K562 (cell line): ENCODE results near the gene PRCP. TPM values are rescaled to one million over a fixed set of nuclear protein-coding genes. Genes with fewer than 3 reads are reported as not detected.
"Not testable (repeated sequence)": the region's sequence is repeated elsewhere in the genome, so short reads cannot be mapped to it uniquely, and the experiment has no call there.

Experiments
- ATAC-seq: fragments of 200-7000 bp; cut with Tn5 transposase; 3 replicates; pipeline ENCODE4 v1.9.1; 2020; ENCODE audit warnings: moderate library complexity
- BruUV-seq: library from RNA; stranded (reverse); fragments of 400-500 nt; replicated peaks from 2 replicates; lab custom pipeline; 2021; lab: Mats Ljungman, UMichigan
- CTCF ChIA-PET: fragments of 300-600 bp; formaldehyde crosslinking; extraction: SDS; loops from one replicate; lab custom pipeline; 2021; ENCODE audit warnings: low intra/inter-chr PET ratio; lab: Yijun Ruan, JAX
- POLR2A ChIA-PET: fragments of 300-600, 350-650 bp; sonication (Branson Sonifier 250); formaldehyde crosslinking; extraction: SDS; loops from one replicate; lab custom pipeline; 2021; ENCODE audit warnings: antibody characterized with exemption, inconsistent platforms; lab: Yijun Ruan, JAX
- DNase-seq, 4 experiments: peaks; one replicate each; pipeline versions ENCODE4 v3.0.0 to v3.0.0-alpha.2; 2011 to 2018; ENCODE audit warnings: low spot score in 3 of 4, mixed read lengths in 3 of 4; ENCODE audit errors: extremely low read depth in 1 of 4
- FAIRE-seq: peaks from 2 replicates; lab custom pipeline; 2011; peaks lifted over from hg19 to GRCh38; lab: Jason Lieb, UNC
- H2AFZ ChIP-seq: 2 replicates; pipeline ENCODE4 v1.6.0; 2011; ENCODE audit warnings: low read depth, low read length, control low read depth, inconsistent platforms
- H3K27ac ChIP-seq: fragments of 200-600 bp; 3 replicates; pipeline ENCODE4 v1.8.0; 2011; ENCODE audit warnings: low read depth, mild to moderate bottlenecking, control low read depth, inconsistent platforms, low read length, moderate library complexity, mixed read lengths; ENCODE audit errors: extremely low read depth
- H3K27me3 ChIP-seq, 2 experiments: fragments of 300-600 bp in 1 of 2; 2 replicates in 1 of 2; 3 replicates in 1 of 2; pipeline versions ENCODE4 v1.6.0 to v1.8.0; 2011; ENCODE audit warnings: inconsistent platforms in 2 of 2, low read length in 2 of 2, mild to moderate bottlenecking in 1 of 2, mixed read lengths in 1 of 2, moderate library complexity in 1 of 2; ENCODE audit not compliant: control insufficient read depth in 2 of 2, insufficient read depth in 2 of 2
- H3K36me3 ChIP-seq: fragments of 300-600 bp; 3 replicates; pipeline ENCODE4 v1.8.0; 2011; ENCODE audit warnings: mild to moderate bottlenecking, low read length, inconsistent platforms; ENCODE audit not compliant: control insufficient read depth, insufficient read depth
- H3K4me1 ChIP-seq, 2 experiments: fragments of 200-600 bp in 1 of 2; replicated peaks in 1 of 2; 2 replicates in 1 of 2; 3 replicates in 1 of 2; pipeline versions ENCODE4 v1.5.1 to v1.8.0; 2011; ENCODE audit warnings: inconsistent platforms in 2 of 2, low read length in 2 of 2, mild to moderate bottlenecking in 1 of 2, mixed read lengths in 1 of 2, moderate library complexity in 1 of 2; ENCODE audit not compliant: control insufficient read depth in 2 of 2, insufficient read depth in 2 of 2
- H3K4me2 ChIP-seq: 2 replicates; pipeline ENCODE4 v1.6.1; 2011; ENCODE audit warnings: low read length, control low read depth, inconsistent platforms, mixed read lengths; ENCODE audit not compliant: insufficient read depth
- H3K4me3 ChIP-seq: fragments of 200-600 bp; sonication (generic), shearing (Covaris generic); 2 replicates; pipeline ENCODE4 v1.5.1; 2016; ENCODE audit warnings: control low read depth, inconsistent platforms
- H3K79me2 ChIP-seq: fragments of 200-600 bp; 3 replicates; pipeline ENCODE4 v1.8.0; 2011; ENCODE audit warnings: low read length, inconsistent platforms; ENCODE audit not compliant: control insufficient read depth, insufficient read depth
- H3K9ac ChIP-seq, 2 experiments: 2 replicates each; pipeline versions ENCODE4 v1.6.0 to v1.6.1; 2011; ENCODE audit warnings: low read depth in 2 of 2, low read length in 2 of 2, control low read depth in 1 of 2, inconsistent platforms in 1 of 2, mild to moderate bottlenecking in 1 of 2, mixed read lengths in 1 of 2; ENCODE audit not compliant: insufficient read depth in 1 of 2
- H3K9me1 ChIP-seq: one replicate; pipeline ENCODE4 v1.6.0; 2011; ENCODE audit warnings: inconsistent platforms, mild to moderate bottlenecking, low read length, moderate library complexity; ENCODE audit not compliant: control insufficient read depth, insufficient read depth
- H3K9me3 ChIP-seq: replicated peaks from 2 replicates; pipeline ENCODE4 v1.5.1; 2011; ENCODE audit warnings: low read depth, low read length, inconsistent platforms; ENCODE audit not compliant: control insufficient read depth, insufficient read depth
- H4K20me1 ChIP-seq: replicated peaks from 2 replicates; pipeline ENCODE4 v1.6.1; 2011; ENCODE audit warnings: low read length, inconsistent platforms, mixed read lengths; ENCODE audit not compliant: control insufficient read depth, insufficient read depth
- WGBS: fragments of 100-300 bp; shearing (Covaris generic); methylation state at CpG from one replicate; pipeline ENCODE4 v1.1.6; 2016; ENCODE audit warnings: low coverage, mixed read lengths; ENCODE audit not compliant: insufficient coverage; ENCODE audit errors: missing lambda C conversion rate; 5-methylcytosine and 5-hydroxymethylcytosine counted together
- in situ Hi-C: fragments of 300-500 bp; cut with MboI; formaldehyde crosslinking; loops from 4 replicates; pipeline ENCODE4 v1.15.0; 2018; ENCODE audit warnings: inconsistent platforms, mixed read lengths
- intact Hi-C: fragments of 100-400 bp; cut with micrococcal nuclease; formaldehyde crosslinking; loops from 2 replicates; pipeline ENCODE4 v1.14.2; 2022
- polyA plus RNA-seq, 8 experiments: library from polyadenylated mRNA; depleted of rRNA in 4 of 8; stranded (reverse) in 5 of 8; unstranded in 3 of 8; fragments of >200 nt; fragmentation: Nextera tagmentation in 2 of 8; fragmentation: Illumina TruSeq in 1 of 8; extraction: Ambion mirVana in 2 of 8; extraction: Trizol in 1 of 8; gene quantifications; 2 replicates each; pipeline versions ENCODE4 v1.2.1 to v1.2.3, GENCODE V29; 2011 to 2014; ENCODE audit warnings: inconsistent platforms in 1 of 8, missing spikeins in 1 of 8
- total RNA-seq, 7 experiments: library from RNA; depleted of rRNA in 6 of 7; stranded (reverse); fragments of >200 nt in 6 of 7; fragmentation: Illumina TruSeq in 2 of 7; extraction: Trizol in 2 of 7; gene quantifications; 2 replicates each; pipeline versions ENCODE4 v1.2.1 to v1.2.3, GENCODE V29; 2011 to 2021; ENCODE audit warnings: low replicate concordance in 1 of 7

The PRCP gene
- total and polyA plus RNA-seq, 9 of the 15 experiments (the other 6 are each of a cell fraction or from before 2014, with no cell fraction given) = 9.5 to 43.1 (median 23.2) TPM

DNA sequence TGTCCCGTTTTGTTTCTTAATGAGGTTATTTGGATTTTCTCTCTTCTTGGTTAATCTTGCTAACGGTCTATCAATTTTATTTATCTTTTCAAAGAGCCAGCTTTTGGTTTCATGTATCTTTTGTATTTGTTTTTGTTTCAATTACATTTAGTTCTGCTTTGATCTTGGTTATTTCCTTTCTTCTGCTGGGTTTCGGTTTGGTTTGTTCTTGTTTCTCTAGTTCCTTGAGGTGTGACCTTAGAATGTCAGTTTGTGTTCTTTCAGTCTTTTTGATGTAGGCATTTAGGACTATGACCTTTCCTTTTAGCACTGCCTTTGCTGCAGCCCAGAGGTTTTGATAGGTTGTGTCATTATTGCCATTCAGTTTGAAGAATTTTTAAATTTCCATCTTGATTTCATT lies 20.0 kb upstream of the PRCP start:
- H3K79me2 ChIP-seq, H4K20me1 ChIP-seq, H3K9me3 ChIP-seq, FAIRE-seq, H2AFZ ChIP-seq, H3K9me1 ChIP-seq, POLR2A ChIA-PET, ATAC-seq, H3K4me3 ChIP-seq, H3K27ac ChIP-seq, CTCF ChIA-PET, DNase-seq, H3K4me1 ChIP-seq, BruUV-seq, H3K4me2 ChIP-seq, H3K9ac ChIP-seq, H3K27me3 ChIP-seq, intact Hi-C loops: not testable (repeated sequence)
- 87% methylated on average over 3 of the region's 3 CpGs for WGBS
- in situ Hi-C loops = loop anchor here (25.0 kb wide), 1 partner anchor 317 kb away; no protein-coding TSS in a partner anchor
- peaks cover 51% of the 10 kb centered on the region; the same call in 2 of the 3 replicates for H3K36me3 ChIP-seq

GRCh38 chr11:82919786-82920185 lies 19.6 kb upstream of the PRCP start:
- WGBS = 91% methylated on average over 9 of the region's 10 CpGs
- ATAC-seq, H3K79me2 ChIP-seq, H3K9me1 ChIP-seq, CTCF ChIA-PET, DNase-seq, intact Hi-C loops, H3K4me3 ChIP-seq, H4K20me1 ChIP-seq, H2AFZ ChIP-seq, H3K4me2 ChIP-seq, H3K9ac ChIP-seq, H3K27ac ChIP-seq, H3K4me1 ChIP-seq, POLR2A ChIA-PET, BruUV-seq, H3K27me3 ChIP-seq, FAIRE-seq, H3K9me3 ChIP-seq: not testable (repeated sequence)
- H3K36me3 ChIP-seq = peaks cover 54% of the 10 kb centered on the region
- in situ Hi-C loops = loop anchor here (25.0 kb wide), 1 partner anchor 318 kb away; no protein-coding TSS in a partner anchor
